GM12874 (cell line): Measurements from ENCODE around the gene CDC14C.
A peak's percentile ranks its signal among the peaks of the same experiment; 100 is the strongest.

Source experiments
- TF ChIP-seq, protein P1 (sequence below): IDR thresholded peaks from 2 replicates; pipeline ENCODE4 v1.5.1; 2011; ENCODE audit warnings: low read depth, mild to moderate bottlenecking, control low read depth, low read length, moderate library complexity; ENCODE audit not compliant: insufficient read depth

The CDC14C gene

GRCh38 chr7:48924433-48924832 is at the start of gene CDC14C:
Gene CDC14C (plus strand): TSS chr7:48924547. CDS start chr7:48924673, 126 bp downstream.
- TF ChIP-seq, protein P1, sequence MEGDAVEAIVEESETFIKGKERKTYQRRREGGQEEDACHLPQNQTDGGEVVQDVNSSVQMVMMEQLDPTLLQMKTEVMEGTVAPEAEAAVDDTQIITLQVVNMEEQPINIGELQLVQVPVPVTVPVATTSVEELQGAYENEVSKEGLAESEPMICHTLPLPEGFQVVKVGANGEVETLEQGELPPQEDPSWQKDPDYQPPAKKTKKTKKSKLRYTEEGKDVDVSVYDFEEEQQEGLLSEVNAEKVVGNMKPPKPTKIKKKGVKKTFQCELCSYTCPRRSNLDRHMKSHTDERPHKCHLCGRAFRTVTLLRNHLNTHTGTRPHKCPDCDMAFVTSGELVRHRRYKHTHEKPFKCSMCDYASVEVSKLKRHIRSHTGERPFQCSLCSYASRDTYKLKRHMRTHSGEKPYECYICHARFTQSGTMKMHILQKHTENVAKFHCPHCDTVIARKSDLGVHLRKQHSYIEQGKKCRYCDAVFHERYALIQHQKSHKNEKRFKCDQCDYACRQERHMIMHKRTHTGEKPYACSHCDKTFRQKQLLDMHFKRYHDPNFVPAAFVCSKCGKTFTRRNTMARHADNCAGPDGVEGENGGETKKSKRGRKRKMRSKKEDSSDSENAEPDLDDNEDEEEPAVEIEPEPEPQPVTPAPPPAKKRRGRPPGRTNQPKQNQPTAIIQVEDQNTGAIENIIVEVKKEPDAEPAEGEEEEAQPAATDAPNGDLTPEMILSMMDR, result no peak

GRCh38 chr7:48875045-48875916 is 49.1 kb upstream of the CDC14C start:
- TF ChIP-seq, protein P1, result peak; percentile 30; the same call in 1 of the 2 replicates

DNA sequence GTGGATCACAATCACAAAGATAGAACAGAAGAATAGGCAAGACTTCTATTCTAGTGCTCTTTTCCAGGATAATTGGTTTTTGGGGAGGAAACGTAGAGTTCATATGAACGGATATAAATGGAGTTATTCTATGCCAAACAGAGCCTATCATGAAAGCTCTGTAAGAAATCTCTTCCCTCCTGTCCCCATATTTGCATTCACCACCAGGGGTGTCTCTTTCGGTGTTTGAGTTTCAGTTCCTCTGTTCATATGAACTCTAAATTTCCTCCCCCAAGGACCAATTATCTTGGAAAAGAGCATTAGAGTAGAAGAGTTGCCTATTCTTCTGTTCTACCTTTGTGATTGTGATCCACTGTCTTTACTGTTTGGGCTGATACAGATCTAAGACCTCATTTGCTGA is 48.3 kb upstream of the CDC14C start:
- TF ChIP-seq, protein P1, result no peak

DNA sequence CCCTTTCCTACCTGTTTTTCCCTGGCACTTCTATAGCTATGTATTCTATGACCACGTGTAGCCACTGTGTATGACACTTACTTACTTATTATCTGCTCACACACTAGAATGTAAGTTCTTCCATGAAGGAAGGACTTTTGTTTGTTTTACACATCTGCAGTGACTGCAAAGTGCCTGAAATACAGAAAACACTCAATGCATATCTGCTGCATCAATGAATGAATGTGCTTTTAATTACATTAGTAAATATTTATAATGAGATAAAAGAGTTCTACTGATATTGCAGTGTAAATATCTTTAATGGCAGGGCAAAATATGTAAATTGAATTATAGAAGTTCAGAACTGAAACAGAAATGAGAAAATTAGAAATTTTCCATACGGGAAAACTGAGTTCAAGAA is 43.5 kb upstream of the CDC14C start:
- TF ChIP-seq, protein P1, result no peak

DNA sequence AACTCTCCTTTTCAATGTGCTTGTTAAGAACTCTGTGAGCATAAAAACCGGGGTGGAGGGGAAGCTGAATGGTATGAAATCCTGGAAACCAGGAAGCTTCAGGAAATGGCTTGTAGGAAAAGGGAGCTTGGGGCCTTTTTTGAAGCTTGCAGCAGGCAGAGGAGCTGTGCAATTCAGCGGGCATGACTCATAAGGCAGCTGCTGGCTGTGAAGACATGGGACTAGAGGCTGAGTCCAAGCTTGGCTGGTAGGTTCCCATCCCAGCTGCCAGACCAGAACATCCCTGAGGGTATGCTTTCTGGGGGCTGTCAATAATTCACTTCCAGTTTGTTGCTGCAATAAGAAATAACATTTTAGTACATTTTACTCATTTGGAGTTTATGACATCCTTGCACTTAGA is 36.8 kb upstream of the CDC14C start:
- TF ChIP-seq, protein P1, result no peak

GRCh38 chr7:48894574-48894973 is 29.8 kb upstream of the CDC14C start:
- TF ChIP-seq, protein P1, result peak; percentile 17; the same call in 1 of the 2 replicates

GRCh38 chr7:48899932-48900331 is 24.4 kb upstream of the CDC14C start:
- TF ChIP-seq, protein P1, result no peak
